Adipocyte (in vitro differentiated cells): ENCODE measurements around the gene RYR3.

Experiments used
- DNase-seq: peaks from one replicate; pipeline ENCODE4 v3.0.0-alpha.2; 2015; ENCODE audit warnings: low read depth
- H3K27me3 ChIP-seq: replicated peaks from 2 replicates; pipeline ENCODE4 v1.7.0; 2013; ENCODE audit warnings: mild to moderate bottlenecking, low read length, moderate library complexity; ENCODE audit not compliant: control insufficient read depth, insufficient read depth
- H3K36me3 ChIP-seq: 2 replicates; pipeline ENCODE4 v1.7.0; 2013; ENCODE audit warnings: low read length, mild to moderate bottlenecking, moderate library complexity; ENCODE audit not compliant: control insufficient read depth, insufficient read depth, severe bottlenecking
- H3K4me1 ChIP-seq: 2 replicates; pipeline ENCODE4 v1.7.0; 2013; ENCODE audit warnings: mild to moderate bottlenecking, low read length, moderate library complexity; ENCODE audit not compliant: control insufficient read depth, insufficient read depth
- H3K4me3 ChIP-seq: 2 replicates; pipeline ENCODE4 v1.7.0; 2013; ENCODE audit warnings: mild to moderate bottlenecking, low read length, moderate library complexity
- H3K9ac ChIP-seq: 2 replicates; pipeline ENCODE4 v1.7.0; 2013; ENCODE audit warnings: mild to moderate bottlenecking, low read length, moderate library complexity
- H3K9me3 ChIP-seq: 2 replicates; pipeline ENCODE4 v1.7.0; 2013; ENCODE audit warnings: mild to moderate bottlenecking, low read length, moderate library complexity; ENCODE audit not compliant: control insufficient read depth

Gene RYR3

GRCh38 chr15:33392453-33392852 lies 81.7 kb downstream of the RYR3 start:
- H3K4me3 ChIP-seq, result no peak overlapping the region
- no peaks in the 10 kb centered on the region for H3K9me3 ChIP-seq
- peaks cover 25% of the 10 kb centered on the region for H3K27me3 ChIP-seq
- H3K36me3 ChIP-seq, result no peaks in the 10 kb centered on the region
- H3K4me1 ChIP-seq, result no peaks in the 10 kb centered on the region
- DNase-seq, result no peak
- H3K9ac ChIP-seq, result no peak overlapping the region

GRCh38 chr15:33393546-33393945 lies 82.8 kb downstream of the RYR3 start:
- no peak overlapping the region for H3K9ac ChIP-seq
- peaks cover 30% of the 10 kb centered on the region for H3K27me3 ChIP-seq
- H3K4me3 ChIP-seq, result no peak overlapping the region
- no peaks in the 10 kb centered on the region for H3K36me3 ChIP-seq
- no peaks in the 10 kb centered on the region for H3K4me1 ChIP-seq
- no peaks in the 10 kb centered on the region for H3K9me3 ChIP-seq
- DNase-seq, result no peak

- Histone ChIP-seq H3K27me3 (peaks cover 35% of the 10 kb centered on the region), H3K36me3 (no peaks in the 10 kb centered on the region), H3K9ac (no peak overlapping the region), H3K9me3 (no peaks in the 10 kb centered on the region), H3K4me3 (no peak overlapping the region), H3K4me1 (no peaks in the 10 kb centered on the region)
- no peak for DNase-seq
Measured at GRCh38 chr15:33395321-33395720, 84.6 kb downstream of the RYR3 start.

GRCh38 chr15:33395846-33396245 lies 85.1 kb downstream of the RYR3 start:
- no peaks in the 10 kb centered on the region for H3K4me1 ChIP-seq
- peaks cover 38% of the 10 kb centered on the region for H3K27me3 ChIP-seq
- no peaks in the 10 kb centered on the region for H3K9me3 ChIP-seq
- H3K4me3 ChIP-seq, result no peak overlapping the region
- DNase-seq, result no peak
- no peaks in the 10 kb centered on the region for H3K36me3 ChIP-seq
- no peak overlapping the region for H3K9ac ChIP-seq

GRCh38 chr15:33396475-33396874 lies 85.7 kb downstream of the RYR3 start:
- Histone ChIP-seq H3K9ac (no peak overlapping the region), H3K36me3 (no peaks in the 10 kb centered on the region), H3K9me3 (no peaks in the 10 kb centered on the region), H3K27me3 (peaks cover 39% of the 10 kb centered on the region), H3K4me3 (no peak overlapping the region), H3K4me1 (no peaks in the 10 kb centered on the region)
- DNase-seq, result no peak

GRCh38 chr15:33398555-33398954 lies 87.8 kb downstream of the RYR3 start:
- Histone ChIP-seq H3K9me3 (no peaks in the 10 kb centered on the region), H3K27me3 (peaks cover 38% of the 10 kb centered on the region), H3K36me3 (no peaks in the 10 kb centered on the region), H3K4me1 (no peaks in the 10 kb centered on the region), H3K4me3 (no peak overlapping the region), H3K9ac (no peak overlapping the region)
- no peak for DNase-seq

- Histone ChIP-seq H3K9me3 (no peaks in the 10 kb centered on the region), H3K27me3 (peaks cover 37% of the 10 kb centered on the region), H3K9ac (no peak overlapping the region), H3K4me1 (no peaks in the 10 kb centered on the region), H3K4me3 (no peak overlapping the region), H3K36me3 (no peaks in the 10 kb centered on the region)
- no peak for DNase-seq
Measured at GRCh38 chr15:33400941-33401340, 90.2 kb downstream of the RYR3 start.

- H3K9me3 ChIP-seq, result no peaks in the 10 kb centered on the region
- DNase-seq, result no peak
- no peaks in the 10 kb centered on the region for H3K4me1 ChIP-seq
- peaks cover 37% of the 10 kb centered on the region for H3K27me3 ChIP-seq
- H3K36me3 ChIP-seq, result no peaks in the 10 kb centered on the region
- H3K4me3 ChIP-seq, result no peak overlapping the region
- H3K9ac ChIP-seq, result no peak overlapping the region
Measured at GRCh38 chr15:33402600-33402999, 91.8 kb downstream of the RYR3 start.

GRCh38 chr15:33405096-33405495 lies 94.3 kb downstream of the RYR3 start:
- H3K27me3 ChIP-seq, result peaks cover 24% of the 10 kb centered on the region
- H3K36me3 ChIP-seq, result no peaks in the 10 kb centered on the region
- H3K9ac ChIP-seq, result no peak overlapping the region
- H3K9me3 ChIP-seq, result no peaks in the 10 kb centered on the region
- DNase-seq, result no peak
- H3K4me1 ChIP-seq, result no peaks in the 10 kb centered on the region
- H3K4me3 ChIP-seq, result no peak overlapping the region

GRCh38 chr15:33411596-33412540 lies 101.1 kb downstream of the RYR3 start:
- no peak for DNase-seq
- H3K36me3 ChIP-seq, result no peaks in the 10 kb centered on the region
- peaks cover 4% of the 10 kb centered on the region for H3K27me3 ChIP-seq
- peaks cover 3% of the 10 kb centered on the region for H3K9me3 ChIP-seq
- H3K9ac ChIP-seq, result no peak overlapping the region
- H3K4me1 ChIP-seq, result no peaks in the 10 kb centered on the region
- no peak overlapping the region for H3K4me3 ChIP-seq

GRCh38 chr15:33419701-33420100 lies 108.9 kb downstream of the RYR3 start:
- H3K4me3 ChIP-seq, result no peak overlapping the region
- H3K27me3 ChIP-seq, result peaks cover 33% of the 10 kb centered on the region
- no peak overlapping the region for H3K9ac ChIP-seq
- no peaks in the 10 kb centered on the region for H3K36me3 ChIP-seq
- no peak for DNase-seq
- peaks cover 3% of the 10 kb centered on the region for H3K9me3 ChIP-seq
- no peaks in the 10 kb centered on the region for H3K4me1 ChIP-seq
